ENCODE results near the gene ZNF473. TPM values are rescaled to one million over a fixed set of nuclear protein-coding genes. Genes with fewer than 3 reads are reported as not detected.

The ZNF473 gene
- total RNA-seq, 1 experiment from 2014 or later, result 11.7 TPM

GRCh38 chr19:49999371-50000010, 26.3 kb upstream of the ZNF473 start:
- POLR2A ChIA-PET, result no interaction called here
- Histone ChIP-seq H3K4me3 (ENCODE audit: low read depth in 2 of 2, low read length in 2 of 2) (no peak overlapping the region), H3K27me3 (ENCODE audit: control insufficient read depth, insufficient read depth, low read length) (no peaks in the 10 kb centered on the region), H3K9me3 (ENCODE audit: control insufficient read depth, insufficient read depth, low read depth, low read length) (no peaks in the 10 kb centered on the region), H3K27ac (ENCODE audit: low read length) (no peak overlapping the region), H3K36me3 (ENCODE audit: control insufficient read depth, insufficient read depth, low read length) (no peaks in the 10 kb centered on the region; the same call in 1 of the 2 replicates), H3K4me1 (ENCODE audit: control insufficient read depth, insufficient read depth, low read length) (no peaks in the 10 kb centered on the region)
- TF ChIP-seq SIN3A (IDR thresholded peaks at IDR 0.05; ENCODE audit: borderline replicate concordance, insufficient read depth, low read depth, low read length), result no peak
- TF ChIP-seq CTCF (IDR thresholded peaks at IDR 0.05), result no peak
- no peak for TF ChIP-seq POLR2AphosphoS5 (IDR thresholded peaks at IDR 0.05; ENCODE audit: low read depth, low read length)
- no peak for TF ChIP-seq REST (IDR thresholded peaks at IDR 0.05; ENCODE audit: insufficient read depth in 1 of 2, low read depth in 2 of 2, low read length in 1 of 2)
- TF ChIP-seq TCF7L2 (IDR thresholded peaks at IDR 0.05; ENCODE audit: low read depth, low read length), result no peak
- intact Hi-C loops (cut with micrococcal nuclease; ENCODE audit: unreplicated experiment), result no loop called here
- in situ Hi-C loops (cut with HindIII; ENCODE audit: low pct_unique_long_range_greater_than_20kb, low sequenced_read_pairs), result no loop called here
- CTCF ChIA-PET, result no interaction called here
- BruUV-seq (replicated peaks), result no TSS peak
- DNase-seq (ENCODE audit: low read depth, low spot score) (no peak), ATAC-seq (no peak)

GRCh38 chr19:50000038-50000840, 25.6 kb upstream of the ZNF473 start:
- DNase-seq (ENCODE audit: low read depth, low spot score) (no peak), ATAC-seq (no peak)
- ChIA-PET CTCF (no interaction called here), POLR2A (no interaction called here)
- no peak for TF ChIP-seq TCF7L2 (IDR thresholded peaks at IDR 0.05; ENCODE audit: low read depth, low read length)
- no peak for TF ChIP-seq SIN3A (IDR thresholded peaks at IDR 0.05; ENCODE audit: borderline replicate concordance, insufficient read depth, low read depth, low read length)
- TF ChIP-seq CTCF (IDR thresholded peaks at IDR 0.05), result no peak
- no peak for TF ChIP-seq REST (IDR thresholded peaks at IDR 0.05; ENCODE audit: insufficient read depth in 1 of 2, low read depth in 2 of 2, low read length in 1 of 2)
- TF ChIP-seq POLR2AphosphoS5 (IDR thresholded peaks at IDR 0.05; ENCODE audit: low read depth, low read length), result no peak
- H3K4me3 ChIP-seq (ENCODE audit: low read depth in 2 of 2, low read length in 2 of 2), result no peak overlapping the region
- no peaks in the 10 kb centered on the region for H3K4me1 ChIP-seq (ENCODE audit: control insufficient read depth, insufficient read depth, low read length)
- no peaks in the 10 kb centered on the region for H3K27me3 ChIP-seq (ENCODE audit: control insufficient read depth, insufficient read depth, low read length)
- no peaks in the 10 kb centered on the region for H3K9me3 ChIP-seq (ENCODE audit: control insufficient read depth, insufficient read depth, low read depth, low read length)
- intact Hi-C loops (cut with micrococcal nuclease; ENCODE audit: unreplicated experiment) (no loop called here), in situ Hi-C loops (cut with HindIII; ENCODE audit: low pct_unique_long_range_greater_than_20kb, low sequenced_read_pairs) (no loop called here)
- no peak overlapping the region for H3K27ac ChIP-seq (ENCODE audit: low read length)
- BruUV-seq (replicated peaks), result no TSS peak
- H3K36me3 ChIP-seq (ENCODE audit: control insufficient read depth, insufficient read depth, low read length), result no peaks in the 10 kb centered on the region; the same call in 1 of the 2 replicates

All from Panc1 (cell line).